Body of pancreas (tissue), 4 donors: ENCODE data around the gene ANP32D. TPM values are rescaled to one million over a fixed set of nuclear protein-coding genes. Genes with fewer than 3 reads are reported as not detected.
"Not testable (repeated sequence)": the region's sequence is repeated elsewhere in the genome, so short reads cannot be mapped to it uniquely, and the experiment has no call there.

Experiments
- ATAC-seq: fragments of 150-250 bp; one replicate; pipeline ENCODE4 v1.9.1; 2016
- DNase-seq, 4 donors: peaks; one replicate each; pipeline ENCODE4 v3.0.0-alpha.2; 2019
- H3K27ac ChIP-seq, 4 donors: fragments of 200-600 bp; sonication (generic); 1 replicate in 3 of 4; 2 replicates in 1 of 4; pipeline versions ENCODE4 v1.5.1 to v1.6.1; 2016 to 2019; ENCODE audit warnings: mild to moderate bottlenecking in 1 of 4, mixed read lengths in 1 of 4, moderate library complexity in 1 of 4
- H3K27me3 ChIP-seq, 2 donors: fragments of 200-600 bp; sonication (generic); one replicate each; pipeline ENCODE4 v1.6.0; 2016; ENCODE audit warnings: mild to moderate bottlenecking in 1 of 2
- H3K36me3 ChIP-seq, 2 donors: fragments of 200-600 bp; sonication (generic); replicated peaks in 1 of 2; 2 replicates each; pipeline ENCODE4 v1.5.1; 2016; ENCODE audit warnings: low read depth in 2 of 2; ENCODE audit not compliant: insufficient read depth in 1 of 2
- H3K4me1 ChIP-seq: fragments of 200-600 bp; sonication (generic); one replicate; pipeline ENCODE4 v1.6.0; 2016
- H3K4me3 ChIP-seq, 2 donors: fragments of 200-600 bp; sonication (generic); 1 replicate in 1 of 2; 2 replicates in 1 of 2; pipeline ENCODE4 v1.5.1; 2016 to 2019
- H3K9me3 ChIP-seq, 3 donors: fragments of 200-600 bp; sonication (generic); 1 replicate in 2 of 3; 2 replicates in 1 of 3; pipeline ENCODE4 v1.5.1; 2016
- CTCF ChIP-seq, 7 experiments: fragments of 450-650 bp in 4 of 7; fragments of 200-600 bp in 3 of 7; sonication (generic) in 3 of 7; IDR thresholded peaks; one replicate each; pipeline ENCODE4 v1.5.1; 2016 to 2019; ENCODE audit warnings: antibody characterized with exemption in 7 of 7
- POLR2A ChIP-seq, 3 donors: fragments of 450-650 bp; IDR thresholded peaks; one replicate each; pipeline ENCODE4 v1.6.1; 2016; ENCODE audit warnings: antibody characterized with exemption in 3 of 3, mild to moderate bottlenecking in 2 of 3
- WGBS, 2 donors: methylation state at CpG; one replicate each; pipeline ENCODE4 v1.1.5; 2017; 5-methylcytosine and 5-hydroxymethylcytosine counted together
- intact Hi-C: fragments of 100-400 bp; cut with DNase I; formaldehyde crosslinking; loops from one replicate; pipeline ENCODE4 v1.15.1; 2023
- total RNA-seq, 2 donors: library from RNA; depleted of rRNA; stranded (reverse); fragments of >200 nt; gene quantifications; one replicate each; pipeline ENCODE4 v1.1.0, GENCODE V29; 2016

Gene ANP32D
- total RNA-seq, result not detected

- H3K27ac ChIP-seq, result no peak within 1 kb of the TSS
- no peaks in the 10 kb centered on the region for H3K27me3 ChIP-seq
- ATAC-seq (no peak), DNase-seq (no peak)
- no peaks in the 10 kb centered on the region for H3K4me1 ChIP-seq
- H3K36me3 ChIP-seq, result no peaks in the 10 kb centered on the region
- peaks cover 0 to 20% (median 0%) of the 10 kb centered on the region in 3 donors for H3K9me3 ChIP-seq
- intact Hi-C loops, result no loop called here
- TF ChIP-seq POLR2A (IDR thresholded peaks at IDR 0.05), result no peak
- TF ChIP-seq CTCF (IDR thresholded peaks at IDR 0.05), result no peak
- H3K4me3 ChIP-seq, result no peak within 1 kb of the TSS
- 82 to 84% methylated on average over 7 of the region's 7 CpGs for WGBS, 2 donors
Measured at GRCh38 chr12:48472259-48472658, at the start of gene ANP32D. ANP32D (plus strand) TSS chr12:48472559; CDS start chr12:48472665, 106 bp downstream.

- no peak overlapping the region for H3K27ac ChIP-seq
- no peaks in the 10 kb centered on the region for H3K27me3 ChIP-seq
- no peak for ATAC-seq
- 7 to 19% methylated on average over 3 of the region's 3 CpGs for WGBS, 2 donors
- DNase-seq, result no peak
- intact Hi-C loops, result no loop called here
- H3K9me3 ChIP-seq, result no peaks in the 10 kb centered on the region
- no peaks in the 10 kb centered on the region for H3K4me1 ChIP-seq
- H3K4me3 ChIP-seq, result no peak overlapping the region
- TF ChIP-seq CTCF (IDR thresholded peaks at IDR 0.05) (no peak), POLR2A (IDR thresholded peaks at IDR 0.05) (no peak)
- no peaks in the 10 kb centered on the region for H3K36me3 ChIP-seq
Measured at GRCh38 chr12:48423171-48423570, 49.2 kb upstream of the ANP32D start.

- Histone ChIP-seq H3K4me1 (no peaks in the 10 kb centered on the region), H3K9me3 (no peaks in the 10 kb centered on the region), H3K27ac (no peak overlapping the region), H3K4me3 (no peak overlapping the region), H3K27me3 (no peaks in the 10 kb centered on the region), H3K36me3 (no peaks in the 10 kb centered on the region)
- DNase-seq (no peak), ATAC-seq (no peak)
- no peak for TF ChIP-seq CTCF (IDR thresholded peaks at IDR 0.05)
- no peak for TF ChIP-seq POLR2A (IDR thresholded peaks at IDR 0.05)
- intact Hi-C loops, result no loop called here
- WGBS, 2 donors, result 79 to 100% methylated on average over 1 of the region's 1 CpG
Measured at GRCh38 chr12:48424644-48425043, 47.7 kb upstream of the ANP32D start.

- H3K27ac ChIP-seq, intact Hi-C loops, DNase-seq, ATAC-seq, H3K27me3 ChIP-seq, H3K4me1 ChIP-seq, H3K9me3 ChIP-seq, H3K36me3 ChIP-seq, H3K4me3 ChIP-seq: not testable (repeated sequence)
- WGBS, 2 donors, result 67 to 71% methylated on average over 6 to 10 of the region's 10 CpGs
Measured at GRCh38 chr12:48434016-48434415, 38.3 kb upstream of the ANP32D start.

- ATAC-seq, result no peak
- WGBS, 2 donors, result 65 to 66% methylated on average over 7 of the region's 7 CpGs
- Histone ChIP-seq H3K27ac (no peak overlapping the region), H3K9me3 (no peaks in the 10 kb centered on the region), H3K4me3 (no peak overlapping the region), H3K36me3 (no peaks in the 10 kb centered on the region), H3K27me3 (no peaks in the 10 kb centered on the region), H3K4me1 (no peaks in the 10 kb centered on the region)
- no peak for DNase-seq
- intact Hi-C loops, result no loop called here
- no peak for TF ChIP-seq POLR2A (IDR thresholded peaks at IDR 0.05)
- no peak for TF ChIP-seq CTCF (IDR thresholded peaks at IDR 0.05)
Measured at GRCh38 chr12:48441069-48441468, 31.3 kb upstream of the ANP32D start.
